ENCODE measurements around the gene CDK11A.

- TF ChIP-seq POLR2A (IDR thresholded peaks at IDR 0.05; ENCODE audit: low read depth, low read length), result no peak
- TF ChIP-seq, protein P1, sequence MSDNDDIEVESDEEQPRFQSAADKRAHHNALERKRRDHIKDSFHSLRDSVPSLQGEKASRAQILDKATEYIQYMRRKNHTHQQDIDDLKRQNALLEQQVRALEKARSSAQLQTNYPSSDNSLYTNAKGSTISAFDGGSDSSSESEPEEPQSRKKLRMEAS (IDR thresholded peaks at IDR 0.05; ENCODE audit: insufficient read depth, insufficient read length), result no peak
- TF ChIP-seq, protein P2, sequence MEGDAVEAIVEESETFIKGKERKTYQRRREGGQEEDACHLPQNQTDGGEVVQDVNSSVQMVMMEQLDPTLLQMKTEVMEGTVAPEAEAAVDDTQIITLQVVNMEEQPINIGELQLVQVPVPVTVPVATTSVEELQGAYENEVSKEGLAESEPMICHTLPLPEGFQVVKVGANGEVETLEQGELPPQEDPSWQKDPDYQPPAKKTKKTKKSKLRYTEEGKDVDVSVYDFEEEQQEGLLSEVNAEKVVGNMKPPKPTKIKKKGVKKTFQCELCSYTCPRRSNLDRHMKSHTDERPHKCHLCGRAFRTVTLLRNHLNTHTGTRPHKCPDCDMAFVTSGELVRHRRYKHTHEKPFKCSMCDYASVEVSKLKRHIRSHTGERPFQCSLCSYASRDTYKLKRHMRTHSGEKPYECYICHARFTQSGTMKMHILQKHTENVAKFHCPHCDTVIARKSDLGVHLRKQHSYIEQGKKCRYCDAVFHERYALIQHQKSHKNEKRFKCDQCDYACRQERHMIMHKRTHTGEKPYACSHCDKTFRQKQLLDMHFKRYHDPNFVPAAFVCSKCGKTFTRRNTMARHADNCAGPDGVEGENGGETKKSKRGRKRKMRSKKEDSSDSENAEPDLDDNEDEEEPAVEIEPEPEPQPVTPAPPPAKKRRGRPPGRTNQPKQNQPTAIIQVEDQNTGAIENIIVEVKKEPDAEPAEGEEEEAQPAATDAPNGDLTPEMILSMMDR (IDR thresholded peaks at IDR 0.05; ENCODE audit: extremely low read depth in 1 of 2, insufficient read depth in 1 of 2, low read depth in 1 of 2, low read length in 2 of 2), result no peak
- no peak for TF ChIP-seq GATA2 (IDR thresholded peaks at IDR 0.05; ENCODE audit: insufficient read depth, insufficient read length, low read depth, low read length)
- no peak for TF ChIP-seq EZH2 (IDR thresholded peaks at IDR 0.05; ENCODE audit: borderline replicate concordance, low read depth, low read length, severe bottlenecking)
- TF ChIP-seq POLR2AphosphoS5 (IDR thresholded peaks at IDR 0.05; ENCODE audit: insufficient read depth, low read depth, low read length), result no peak
These were observed 52.6 kb downstream of the CDK11A start for GRCh38 chr1:1671365-1672119.

Measured in endothelial cell of umbilical vein (primary cell).